Suprapubic skin (tissue), 4 donors: ENCODE measurements around the gene CALR3.

Experiments
- CTCF ChIP-seq, 2 donors: fragments of 200-600 bp in 1 of 2; fragments of 450-650 bp in 1 of 2; sonication (generic) in 1 of 2; IDR thresholded peaks; one replicate each; pipeline ENCODE4 v1.5.1; 2016 to 2019; ENCODE audit warnings: antibody characterized with exemption in 2 of 2, mild to moderate bottlenecking in 1 of 2, moderate library complexity in 1 of 2
- POLR2A ChIP-seq, 2 donors: fragments of 450-650 bp; IDR thresholded peaks; one replicate each; pipeline ENCODE4 v1.6.1; 2017; ENCODE audit warnings: antibody characterized with exemption in 2 of 2, mild to moderate bottlenecking in 2 of 2, moderate library complexity in 2 of 2
- POLR2AphosphoS5 ChIP-seq, 3 donors: sonication (generic); formaldehyde crosslinking; IDR thresholded peaks; one replicate each; pipeline ENCODE4 v1.6.1; 2017; ENCODE audit warnings: antibody characterized with exemption in 3 of 3

- TF ChIP-seq CTCF (IDR thresholded peaks at IDR 0.05) (no peak), POLR2A (IDR thresholded peaks at IDR 0.05) (no peak), POLR2AphosphoS5 (IDR thresholded peaks at IDR 0.05) (no peak)
Measured at GRCh38 chr19:16470911-16471811, 24.8 kb downstream of the CALR3 start.
